Upper lobe of right lung (tissue), 1 donor: ENCODE results near the gene TSBP1. TPM values are rescaled to one million over a fixed set of nuclear protein-coding genes. Genes with fewer than 3 reads are reported as not detected.

ENCODE experiments used
- ATAC-seq: fragments of 200-7000 bp; cut with Tn5 transposase; one replicate; pipeline ENCODE4 v1.9.1; 2020; ENCODE audit warnings: mild to moderate bottlenecking, moderate library complexity
- DNase-seq: peaks from one replicate; pipeline ENCODE4 v3.0.0-alpha.2; 2020
- H3K27ac ChIP-seq: fragments of 200-600 bp; one replicate; pipeline ENCODE4 v1.8.0; 2022
- H3K27me3 ChIP-seq: fragments of 200-600 bp; one replicate; pipeline ENCODE4 v1.8.0; 2022; ENCODE audit warnings: mild to moderate bottlenecking
- H3K36me3 ChIP-seq: fragments of 200-600 bp; one replicate; pipeline ENCODE4 v1.8.0; 2022
- H3K4me1 ChIP-seq: fragments of 200-600 bp; one replicate; pipeline ENCODE4 v1.8.0; 2022
- H3K4me3 ChIP-seq: fragments of 200-600 bp; one replicate; pipeline ENCODE4 v1.8.0; 2022; ENCODE audit warnings: mild to moderate bottlenecking
- H3K9me3 ChIP-seq: fragments of 200-600 bp; one replicate; pipeline ENCODE4 v1.8.0; 2022
- intact Hi-C: fragments of 100-400 bp; cut with DNase I; formaldehyde crosslinking; loops from one replicate; pipeline ENCODE4 v1.11.0; 2022
- total RNA-seq: library from RNA; stranded (reverse); fragmentation: NEBNext Ultra II Directional; extraction: Animal tissue kit (Norgen Biotek cat#: 25700); gene quantifications from one replicate; pipeline ENCODE4 v1.2.1, GENCODE V29; 2021
- TF ChIP-seq, protein P1 (sequence below): fragments of 200-600 bp; IDR thresholded peaks from one replicate; pipeline ENCODE4 v1.8.0; 2022; ENCODE audit warnings: antibody characterized with exemption
- donor health status: DM: no; HTN: yes; CAD: no; lungs with severe emphysema.

TSBP1 gene
- total RNA-seq, 1 donor from 2014 or later, result not detected

DNA sequence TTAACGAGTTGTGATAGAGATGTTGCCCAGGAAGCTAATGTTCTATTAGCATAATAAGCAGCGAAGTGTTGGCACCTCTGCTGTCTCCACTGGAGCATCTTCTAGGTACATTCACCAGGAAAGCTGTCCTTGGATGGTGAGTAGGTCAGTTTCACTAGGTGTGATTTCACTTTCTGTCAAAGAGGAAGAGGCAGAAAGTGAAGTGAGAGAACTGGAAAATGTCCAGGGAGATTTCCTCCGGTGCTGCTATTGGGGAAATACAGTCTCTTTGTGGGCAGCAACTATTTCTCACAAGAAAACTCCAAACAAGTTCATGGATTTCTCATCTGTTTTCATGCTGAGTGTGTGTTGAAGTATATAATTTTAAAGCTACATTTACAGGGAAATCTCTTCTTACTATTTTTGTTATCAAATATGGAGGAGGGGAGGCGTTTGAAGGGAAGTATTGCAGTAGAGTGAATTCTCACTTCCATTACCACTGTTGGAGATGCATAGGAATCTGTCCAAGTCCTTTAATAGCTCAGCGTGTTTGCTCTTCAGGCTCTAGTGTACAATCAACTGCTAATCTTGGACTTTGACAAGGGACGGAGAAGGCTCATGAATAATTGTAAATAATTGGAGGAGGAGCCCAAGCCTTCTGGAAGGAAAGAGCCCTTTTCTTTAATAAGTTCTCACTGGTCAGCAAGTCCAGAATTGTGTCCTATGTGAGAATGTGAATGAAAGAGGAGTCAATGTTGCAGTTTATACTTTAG, 16.1 kb upstream of the TSBP1 start:
- DNase-seq, result no peak
- intact Hi-C loops, result no loop called here
- TF ChIP-seq, protein P1, sequence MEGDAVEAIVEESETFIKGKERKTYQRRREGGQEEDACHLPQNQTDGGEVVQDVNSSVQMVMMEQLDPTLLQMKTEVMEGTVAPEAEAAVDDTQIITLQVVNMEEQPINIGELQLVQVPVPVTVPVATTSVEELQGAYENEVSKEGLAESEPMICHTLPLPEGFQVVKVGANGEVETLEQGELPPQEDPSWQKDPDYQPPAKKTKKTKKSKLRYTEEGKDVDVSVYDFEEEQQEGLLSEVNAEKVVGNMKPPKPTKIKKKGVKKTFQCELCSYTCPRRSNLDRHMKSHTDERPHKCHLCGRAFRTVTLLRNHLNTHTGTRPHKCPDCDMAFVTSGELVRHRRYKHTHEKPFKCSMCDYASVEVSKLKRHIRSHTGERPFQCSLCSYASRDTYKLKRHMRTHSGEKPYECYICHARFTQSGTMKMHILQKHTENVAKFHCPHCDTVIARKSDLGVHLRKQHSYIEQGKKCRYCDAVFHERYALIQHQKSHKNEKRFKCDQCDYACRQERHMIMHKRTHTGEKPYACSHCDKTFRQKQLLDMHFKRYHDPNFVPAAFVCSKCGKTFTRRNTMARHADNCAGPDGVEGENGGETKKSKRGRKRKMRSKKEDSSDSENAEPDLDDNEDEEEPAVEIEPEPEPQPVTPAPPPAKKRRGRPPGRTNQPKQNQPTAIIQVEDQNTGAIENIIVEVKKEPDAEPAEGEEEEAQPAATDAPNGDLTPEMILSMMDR, result no peak
- H3K36me3 ChIP-seq, result no peaks in the 10 kb centered on the region
- H3K27ac ChIP-seq, result no peak overlapping the region
- H3K9me3 ChIP-seq, result no peaks in the 10 kb centered on the region
- no peaks in the 10 kb centered on the region for H3K27me3 ChIP-seq
- H3K4me3 ChIP-seq, result no peak overlapping the region
- no peaks in the 10 kb centered on the region for H3K4me1 ChIP-seq
- no peak for ATAC-seq

DNA sequence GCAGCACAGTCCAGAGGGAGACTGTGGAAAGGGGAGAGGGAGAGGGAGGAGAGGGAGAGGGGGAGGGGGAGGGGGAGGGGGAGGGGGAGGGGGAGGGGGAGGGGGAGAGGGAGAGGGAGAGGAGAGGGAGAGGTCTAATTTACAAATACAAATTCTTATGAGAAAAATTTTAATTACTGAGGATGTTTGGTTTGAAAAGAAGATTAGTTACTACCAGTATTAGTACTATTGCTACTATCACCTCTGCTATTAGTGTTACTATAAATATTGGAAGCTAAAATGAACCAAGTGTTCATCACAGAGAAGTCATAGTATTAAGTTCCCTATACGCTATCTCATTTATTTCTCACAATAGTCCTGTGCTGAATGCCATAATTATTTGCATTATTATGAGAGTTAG, 14.3 kb upstream of the TSBP1 start:
- DNase-seq (no peak), ATAC-seq (no peak)
- Histone ChIP-seq H3K9me3 (no peaks in the 10 kb centered on the region), H3K27me3 (no peaks in the 10 kb centered on the region), H3K4me1 (no peaks in the 10 kb centered on the region), H3K27ac (no peak overlapping the region), H3K4me3 (no peak overlapping the region), H3K36me3 (no peaks in the 10 kb centered on the region)
- intact Hi-C loops, result no loop called here
- TF ChIP-seq, protein P1, result no peak

DNA sequence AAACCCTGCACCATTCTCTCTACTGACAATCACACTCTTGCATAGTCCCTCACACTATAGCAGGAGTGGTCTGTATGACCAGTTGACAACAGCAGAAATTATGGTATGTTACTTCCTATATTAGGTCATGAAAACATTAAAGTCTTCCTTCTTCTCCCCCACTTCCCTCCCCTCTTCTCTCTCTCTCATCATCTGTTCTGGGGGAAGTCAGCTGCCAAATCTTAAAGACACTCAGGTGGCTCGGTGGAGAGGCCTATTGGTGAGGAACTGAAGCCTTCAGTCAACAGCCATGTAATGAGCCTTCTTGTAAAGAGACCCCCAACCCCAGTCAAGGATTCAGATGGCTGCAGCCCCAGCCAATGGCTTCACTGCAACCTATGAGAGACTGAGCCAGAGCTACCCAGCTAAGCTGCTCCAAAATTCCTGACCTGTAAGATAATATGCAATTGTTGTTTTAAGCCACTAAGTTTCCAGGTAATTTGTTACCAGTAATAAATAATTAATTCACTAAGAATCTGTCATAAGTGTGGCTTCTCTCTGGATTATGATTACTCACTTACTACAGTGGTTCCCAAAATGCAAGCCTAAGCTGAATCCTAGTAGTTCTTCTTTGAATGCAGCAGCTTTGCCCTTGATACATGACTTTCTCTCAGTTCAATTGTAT, 11.2 kb upstream of the TSBP1 start:
- Histone ChIP-seq H3K4me1 (no peaks in the 10 kb centered on the region), H3K4me3 (no peak overlapping the region), H3K9me3 (no peaks in the 10 kb centered on the region), H3K27ac (no peak overlapping the region), H3K27me3 (no peaks in the 10 kb centered on the region), H3K36me3 (no peaks in the 10 kb centered on the region)
- DNase-seq, result no peak
- intact Hi-C loops, result no loop called here
- no peak for ATAC-seq
- TF ChIP-seq, protein P1, result no peak

DNA sequence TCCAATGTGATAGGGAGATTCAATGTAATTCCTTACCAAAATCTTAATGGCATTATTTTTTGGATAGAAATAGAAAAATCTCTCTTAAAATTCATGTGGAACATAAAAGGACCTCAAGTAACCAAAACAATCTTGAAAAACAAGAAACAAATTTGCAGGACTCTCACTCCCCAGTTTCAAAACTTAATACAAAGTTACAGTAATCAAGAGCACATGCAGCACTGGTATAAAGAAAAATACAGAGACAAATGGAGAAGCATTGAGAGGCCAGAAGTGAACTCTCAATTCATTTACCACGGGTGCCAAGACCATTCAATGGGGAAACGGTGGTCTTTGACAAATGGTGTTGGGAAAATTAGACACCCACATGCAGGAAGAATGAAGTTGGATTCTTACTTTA, 7.8 kb upstream of the TSBP1 start:
- TF ChIP-seq, protein P1, result no peak
- no peaks in the 10 kb centered on the region for H3K4me1 ChIP-seq
- H3K9me3 ChIP-seq, result no peaks in the 10 kb centered on the region
- no peak overlapping the region for H3K27ac ChIP-seq
- DNase-seq (no peak), ATAC-seq (no peak)
- H3K27me3 ChIP-seq, result no peaks in the 10 kb centered on the region
- H3K36me3 ChIP-seq, result no peaks in the 10 kb centered on the region
- intact Hi-C loops, result no loop called here
- no peak overlapping the region for H3K4me3 ChIP-seq

DNA sequence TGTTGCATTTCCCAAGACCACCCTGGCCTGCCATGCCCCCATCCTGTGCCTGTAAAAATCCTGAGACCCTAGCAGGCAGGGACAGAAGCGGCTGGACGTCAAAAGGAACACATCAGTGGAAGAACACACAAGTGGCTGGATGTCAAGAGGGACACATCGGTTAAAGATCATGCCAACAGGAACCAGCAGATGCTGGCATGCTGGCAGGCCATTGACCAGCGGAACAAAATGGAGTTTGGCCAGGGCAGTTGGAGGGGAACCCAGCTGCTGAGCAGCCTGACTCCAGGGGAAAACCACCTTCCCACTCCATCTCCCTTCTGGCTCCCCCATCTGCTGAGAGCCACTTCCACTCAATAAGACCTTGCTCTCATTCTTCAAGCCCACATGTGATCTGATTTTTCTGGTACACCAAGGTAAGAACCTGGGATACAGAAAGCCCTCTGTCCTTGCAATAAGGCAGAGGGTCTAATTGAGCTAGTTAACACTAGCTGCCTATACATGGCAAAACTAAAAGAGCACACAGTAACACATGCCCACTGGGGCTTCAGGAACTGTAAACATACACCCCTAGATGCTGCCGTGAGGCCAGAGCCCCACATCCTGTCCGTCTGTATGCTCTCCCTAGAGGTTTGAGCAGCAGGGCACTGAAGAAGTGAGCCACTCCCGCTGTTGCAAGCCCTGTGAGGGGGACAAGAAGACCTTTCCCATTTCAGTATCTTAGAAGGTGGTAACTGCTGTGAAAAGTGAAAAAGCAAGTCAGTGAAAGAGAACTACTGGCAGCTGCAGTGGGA, 4.2 kb upstream of the TSBP1 start:
- DNase-seq, result no peak

More for the DNA sequence above, 4.2 kb upstream of the TSBP1 start:
- H3K4me1 ChIP-seq, result no peaks in the 10 kb centered on the region
- H3K27ac ChIP-seq, result no peak overlapping the region
- TF ChIP-seq, protein P1, result no peak
- no peak overlapping the region for H3K4me3 ChIP-seq
- intact Hi-C loops, result no loop called here
- H3K9me3 ChIP-seq, result no peaks in the 10 kb centered on the region
- H3K36me3 ChIP-seq, result no peaks in the 10 kb centered on the region
- no peak for ATAC-seq
- no peaks in the 10 kb centered on the region for H3K27me3 ChIP-seq
